GM21360 (cell line): ENCODE data around the gene ELOB.

Experiments
- ATAC-seq: cut with Tn5 transposase; IDR thresholded peaks from one replicate; pipeline ENCODE4 v1.9.1; 2021; ENCODE audit warnings: mild to moderate bottlenecking, moderate library complexity; ENCODE audit not compliant: unreplicated experiment

ELOB gene

GRCh38 chr16:2751577-2752034 is 25.5 kb downstream of the ELOB start:
- no peak for ATAC-seq

GRCh38 chr16:2749936-2750335 is 27.1 kb downstream of the ELOB start:
- ATAC-seq: no peak

GRCh38 chr16:2749476-2749875 is 27.6 kb downstream of the ELOB start:
- ATAC-seq: no peak

- no peak for ATAC-seq
Measured at GRCh38 chr16:2748757-2749455, 28.2 kb downstream of the ELOB start.

GRCh38 chr16:2745961-2746360 is 31.1 kb downstream of the ELOB start:
- no peak for ATAC-seq

- ATAC-seq: no peak
Measured at GRCh38 chr16:2745116-2745890, 31.8 kb downstream of the ELOB start.

- no peak for ATAC-seq
Measured at GRCh38 chr16:2744711-2745110, 32.4 kb downstream of the ELOB start.

GRCh38 chr16:2743007-2743810 is 33.9 kb downstream of the ELOB start:
- no peak for ATAC-seq

GRCh38 chr16:2742323-2743006 is 34.6 kb downstream of the ELOB start:
- no peak for ATAC-seq

- no peak for ATAC-seq
Measured at GRCh38 chr16:2741168-2741567, 35.9 kb downstream of the ELOB start.

GRCh38 chr16:2740476-2740875 is 36.6 kb downstream of the ELOB start:
- no peak for ATAC-seq

GRCh38 chr16:2739625-2740430 is 37.3 kb downstream of the ELOB start:
- no peak for ATAC-seq

GRCh38 chr16:2738615-2739014 is 38.5 kb downstream of the ELOB start:
- no peak for ATAC-seq

- no peak for ATAC-seq
Measured at GRCh38 chr16:2737895-2738418, 39.1 kb downstream of the ELOB start.

GRCh38 chr16:2737238-2737605 is 39.9 kb downstream of the ELOB start:
- ATAC-seq: no peak

- no peak for ATAC-seq
Measured at GRCh38 chr16:2736476-2737237, 40.4 kb downstream of the ELOB start.

- no peak for ATAC-seq
Measured at GRCh38 chr16:2734844-2735515, 42.1 kb downstream of the ELOB start.

- ATAC-seq: no peak
Measured at GRCh38 chr16:2728034-2728433, 49.0 kb downstream of the ELOB start.

GRCh38 chr16:2726923-2727322 is 50.2 kb downstream of the ELOB start:
- no peak for ATAC-seq
